HG02798 (cell line): ENCODE results near the gene SCUBE2.

Experiments used
- ATAC-seq: cut with Tn5 transposase; IDR thresholded peaks from one replicate; pipeline ENCODE4 v1.9.1; 2021; ENCODE audit warnings: mild to moderate bottlenecking; ENCODE audit not compliant: unreplicated experiment, poor library complexity

SCUBE2 gene

DNA sequence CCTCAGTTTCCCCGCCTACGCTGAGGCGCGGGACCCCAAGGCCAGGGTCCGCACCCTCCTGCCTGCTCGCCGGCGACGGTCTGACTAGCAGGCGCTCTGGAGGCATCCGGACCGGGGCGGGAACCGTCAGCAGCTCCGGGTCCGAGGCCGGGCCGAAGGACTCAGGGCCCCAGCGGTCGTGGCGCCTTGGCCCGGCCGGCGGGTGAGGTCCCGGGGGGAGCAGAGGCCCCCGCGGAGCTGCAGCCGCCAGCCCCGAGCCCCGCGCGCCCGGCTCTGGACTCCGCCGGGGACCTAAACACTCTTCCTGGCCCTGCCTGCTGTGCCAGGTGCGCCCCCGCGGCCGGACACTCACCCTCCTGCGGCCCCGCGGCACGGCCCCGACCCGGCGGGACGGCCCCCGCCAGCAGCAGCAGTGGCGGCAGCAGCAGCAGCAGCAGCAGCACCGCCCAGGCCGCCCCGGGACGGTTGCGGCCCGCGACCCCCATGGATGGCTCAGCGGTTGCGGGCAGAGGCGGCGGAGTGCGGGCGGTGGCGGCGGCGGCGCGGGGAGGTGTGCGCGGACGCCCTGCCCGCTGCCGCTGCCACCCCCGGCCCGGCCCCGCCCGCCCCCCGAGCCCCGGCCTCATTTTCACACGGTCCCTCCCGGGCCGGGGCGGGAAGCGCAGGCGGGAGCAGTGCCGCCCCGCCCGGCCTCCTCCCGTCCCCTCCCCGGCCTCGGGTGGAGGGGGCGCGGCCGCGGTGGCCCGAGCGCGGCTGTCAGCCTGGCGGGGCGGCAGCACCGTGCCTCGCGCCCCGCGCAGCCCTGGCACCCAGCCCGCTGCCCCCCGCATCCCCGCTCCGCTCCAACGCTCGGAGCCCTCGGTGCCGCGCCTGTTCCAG, at the start of gene SCUBE2:
Gene SCUBE2 (minus strand): TSS at position 556 of the 879 bp plus-strand sequence. CDS start 71 bp downstream, at position 485.
- ATAC-seq, result no peak

DNA sequence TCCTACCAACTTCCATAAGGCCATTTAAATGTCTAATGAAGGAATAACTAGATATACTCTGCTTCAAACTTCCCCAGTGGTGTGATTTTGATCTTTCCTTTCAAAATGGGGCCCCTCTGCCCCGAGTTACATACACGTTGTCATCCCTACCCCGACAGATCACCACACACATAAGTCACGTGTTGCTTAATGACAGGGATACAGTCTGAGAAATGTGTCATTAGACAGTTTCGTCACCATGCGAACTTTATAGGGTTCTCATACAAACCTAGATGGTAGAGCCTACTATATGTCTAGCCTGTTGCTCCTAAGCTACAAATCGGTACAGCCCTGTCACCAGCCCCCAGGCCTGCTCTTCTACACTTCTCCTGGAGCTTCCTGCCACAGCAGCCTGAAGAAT, 49.8 kb upstream of the SCUBE2 start:
- ATAC-seq, result no peak

DNA sequence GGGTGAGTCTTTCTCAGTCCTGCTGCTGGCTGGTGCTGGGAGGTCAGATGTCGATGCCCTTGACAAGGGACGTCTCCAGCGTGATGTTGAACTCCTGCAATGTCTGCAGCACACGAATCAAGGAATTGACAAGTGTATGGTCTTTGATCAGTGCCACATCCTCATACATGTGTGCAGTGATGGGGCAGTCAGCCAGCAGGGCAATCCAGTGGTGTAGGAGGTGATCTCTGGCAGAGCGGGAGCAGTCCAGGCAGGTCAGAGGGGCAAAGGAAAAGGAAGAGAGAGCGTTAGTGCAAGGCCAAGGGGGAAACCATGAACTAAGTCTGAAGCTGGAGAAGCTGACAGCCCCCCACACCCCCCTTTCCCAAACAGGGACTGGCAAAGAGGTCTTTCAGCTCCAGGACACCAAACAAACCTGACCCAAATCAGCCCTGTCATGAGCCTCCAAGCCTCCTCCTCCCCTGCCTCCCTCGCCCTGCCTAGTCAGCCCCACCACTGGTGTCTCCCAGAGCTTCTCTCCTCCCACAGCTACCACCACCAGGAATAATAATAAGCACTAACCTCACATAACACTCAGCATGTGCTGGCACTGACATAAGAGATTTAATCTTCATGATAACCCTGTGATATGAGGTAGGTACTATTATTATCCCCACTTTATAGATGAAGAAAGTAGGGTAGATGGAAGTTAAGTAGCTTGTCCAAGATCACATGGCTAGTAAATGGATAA, 48.4 kb upstream of the SCUBE2 start:
- no peak for ATAC-seq

DNA sequence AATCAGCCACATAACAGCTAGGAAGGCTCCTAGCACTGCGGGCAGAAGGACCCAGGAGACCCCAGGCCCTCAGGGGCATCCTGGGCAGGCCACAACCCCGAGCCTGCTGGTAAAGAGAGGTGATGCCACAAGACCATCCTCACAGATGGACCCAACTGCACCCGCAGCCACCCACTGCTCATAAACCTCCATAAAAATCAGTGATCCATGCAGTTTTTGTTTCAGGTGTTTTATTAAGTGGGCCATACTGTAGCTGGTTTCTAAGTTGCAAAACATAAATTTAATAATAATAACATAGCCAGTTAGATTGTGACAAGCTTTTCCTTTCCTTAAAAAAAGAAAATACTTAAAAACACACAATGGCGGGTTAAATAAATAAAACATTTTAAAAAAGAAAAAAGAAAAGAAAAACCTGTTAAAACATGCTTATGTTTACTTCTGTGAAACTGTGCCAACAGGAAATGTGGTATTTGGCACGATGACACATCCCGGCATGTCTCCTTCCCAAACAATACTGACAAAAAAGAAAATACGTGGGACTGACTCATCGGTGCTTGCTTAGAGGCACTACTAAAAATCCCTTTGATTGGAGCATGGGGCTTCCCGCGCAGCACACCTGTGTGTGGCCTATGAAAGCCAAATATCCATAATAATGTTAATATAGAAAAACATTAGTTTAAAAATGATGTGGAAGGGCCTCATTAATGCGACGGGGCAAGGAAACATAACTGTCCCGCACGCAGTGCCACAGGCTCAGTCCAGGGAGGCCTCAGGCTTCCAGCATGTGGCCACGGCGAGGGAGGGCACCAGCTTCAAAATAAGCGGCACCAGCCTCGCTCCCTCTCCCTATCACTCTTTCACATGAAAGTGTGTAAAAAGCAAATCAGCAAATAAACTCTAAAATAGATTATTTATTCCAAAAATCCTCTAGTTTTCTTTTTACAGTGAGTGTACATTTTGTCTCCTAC, 47.5 kb upstream of the SCUBE2 start:
- ATAC-seq, result no peak

DNA sequence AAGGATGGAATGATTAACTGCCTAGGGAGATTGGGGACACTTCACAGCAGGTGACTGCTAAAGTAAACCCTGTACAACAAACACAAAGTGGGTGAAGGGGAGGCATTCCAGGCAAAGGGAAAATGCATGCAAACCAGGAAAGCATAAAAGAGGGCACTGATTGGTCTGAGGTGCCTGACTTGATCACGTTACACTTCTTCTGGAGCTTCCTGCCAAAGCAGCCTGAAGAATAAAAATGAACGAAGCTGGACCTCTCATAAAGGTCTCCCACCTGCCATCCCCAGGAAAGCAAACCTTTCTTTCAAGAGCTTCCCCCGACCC, 46.7 kb upstream of the SCUBE2 start:
- no peak for ATAC-seq

DNA sequence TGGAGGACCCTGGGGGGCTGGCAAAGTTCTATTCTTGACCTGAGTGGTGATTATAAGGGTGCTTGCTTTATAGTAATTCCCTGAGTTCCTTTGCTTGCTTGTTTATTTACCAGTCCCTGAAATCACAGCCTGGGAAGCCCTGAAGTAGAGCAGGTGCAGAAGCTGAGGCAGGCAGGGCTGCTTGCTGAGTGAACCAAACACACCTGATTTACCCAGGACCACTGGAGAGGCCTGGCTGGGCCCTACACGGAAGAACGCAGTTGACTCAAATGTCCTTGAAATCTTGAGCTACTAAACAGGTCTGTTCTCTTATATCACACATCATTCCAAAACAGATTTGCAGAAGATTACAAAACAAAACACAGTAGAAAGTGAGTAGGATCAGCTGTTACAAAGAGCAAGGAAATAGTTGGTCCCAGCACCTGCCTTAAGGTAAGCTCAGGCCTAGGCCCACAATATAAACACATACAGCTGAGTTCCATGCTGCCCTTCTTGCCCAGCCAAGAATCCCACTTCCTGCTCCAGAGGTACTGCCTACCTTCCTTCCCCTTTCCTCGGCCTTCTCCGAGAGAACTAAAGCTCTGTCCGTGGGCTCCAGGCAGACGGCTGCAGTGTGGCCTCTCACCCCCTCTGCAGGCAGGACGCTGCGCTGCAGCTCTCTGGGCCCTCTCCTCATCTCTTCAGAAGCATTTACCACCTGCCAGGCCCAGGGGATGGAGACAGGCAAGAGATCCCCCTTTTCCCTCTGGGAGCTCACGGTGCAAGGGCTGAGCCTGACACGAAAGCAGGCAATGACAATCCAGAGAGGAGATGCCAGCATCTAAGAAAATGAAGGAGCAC, 46.1 kb upstream of the SCUBE2 start:
- peak; percentile 94 for ATAC-seq

DNA sequence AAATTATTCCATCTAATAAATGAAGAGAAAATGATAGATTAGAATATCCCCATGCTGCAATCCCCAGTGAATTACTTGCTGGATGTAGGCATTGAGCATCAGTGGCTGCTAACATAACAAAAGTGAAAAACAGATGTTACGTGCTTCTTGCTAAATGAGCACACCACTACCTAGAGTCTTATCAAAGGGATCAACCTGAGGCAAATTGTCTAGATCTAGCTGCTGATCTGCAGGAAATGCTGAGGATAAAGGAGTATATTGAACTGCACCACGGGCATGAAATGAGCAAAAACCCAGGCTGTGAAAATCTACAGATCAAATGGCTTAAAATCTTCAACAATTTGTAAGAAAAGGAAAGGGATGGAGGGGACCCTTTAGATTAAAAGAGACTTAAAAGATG, 45.3 kb upstream of the SCUBE2 start:
- ATAC-seq, result no peak

DNA sequence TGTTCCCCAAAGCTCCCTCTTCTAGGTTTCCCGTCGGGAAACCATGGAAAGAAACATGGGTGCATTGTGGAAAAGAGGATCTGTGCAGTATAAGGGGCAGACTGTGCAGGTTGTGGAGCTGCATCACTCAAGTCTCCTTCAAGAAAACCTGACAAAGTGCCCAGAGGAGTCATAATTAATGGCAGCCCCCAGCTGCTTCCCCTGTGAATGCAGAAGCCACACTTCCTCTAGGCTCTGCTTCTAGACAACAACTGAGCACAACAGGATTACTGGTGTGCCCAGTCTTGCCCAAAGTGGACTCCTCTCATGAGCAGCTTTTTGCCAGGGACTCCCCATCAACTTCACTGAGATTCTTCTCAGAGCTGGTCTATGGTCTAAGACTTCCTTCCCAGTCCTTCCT, 42.6 kb upstream of the SCUBE2 start:
- ATAC-seq, result no peak

DNA sequence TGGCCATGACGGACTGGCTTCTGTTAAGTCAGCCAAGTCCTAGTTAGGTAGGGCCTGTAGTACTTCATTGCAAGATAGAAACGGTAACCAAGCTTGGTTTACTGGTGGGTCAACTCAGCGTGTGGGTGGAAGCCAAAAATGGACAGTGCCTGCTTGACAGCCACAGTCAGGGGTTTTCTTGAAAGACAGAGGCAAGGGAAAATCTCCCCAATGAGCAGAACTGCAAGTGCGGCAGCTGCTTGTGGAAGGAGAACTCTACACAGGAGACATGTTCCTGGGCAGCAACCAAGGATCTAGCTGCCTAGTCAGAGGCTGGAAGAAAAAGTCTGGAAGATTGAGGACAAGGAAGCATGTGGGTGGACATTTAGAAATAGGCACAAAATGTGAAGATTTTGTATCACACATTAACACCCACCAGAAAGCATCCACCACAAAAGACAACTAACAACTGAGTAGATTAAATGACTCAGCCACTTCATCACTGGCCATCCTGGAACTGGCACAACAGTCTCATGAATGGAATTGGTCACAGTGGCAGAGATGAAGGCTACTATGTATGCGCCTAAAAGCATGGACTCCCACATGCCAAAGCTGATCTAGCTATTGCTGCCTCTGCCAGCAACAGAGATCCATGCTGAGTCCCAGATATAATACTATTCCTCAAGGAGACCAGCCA, 40.9 kb upstream of the SCUBE2 start:
- peak; percentile 44 for ATAC-seq

DNA sequence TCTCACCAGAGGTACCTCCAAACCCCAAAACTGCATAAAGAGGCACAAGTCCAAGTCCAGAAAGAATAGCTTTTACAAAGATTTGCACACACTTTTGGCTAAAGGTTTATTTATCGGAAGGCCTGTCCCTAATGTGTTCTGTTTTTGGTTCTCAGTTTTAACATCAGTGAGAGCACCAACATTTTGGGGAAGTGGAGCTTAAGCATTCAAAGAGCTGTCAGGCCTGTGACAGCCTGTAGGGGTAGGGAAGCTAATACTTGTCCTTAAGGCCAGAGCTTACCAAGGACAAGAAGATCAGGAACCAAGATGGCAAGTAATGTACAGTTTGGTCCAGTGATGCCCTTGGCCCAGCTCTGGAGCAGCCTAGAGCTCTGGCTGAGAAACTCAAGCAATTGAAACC, 38.9 kb upstream of the SCUBE2 start:
- no peak for ATAC-seq

DNA sequence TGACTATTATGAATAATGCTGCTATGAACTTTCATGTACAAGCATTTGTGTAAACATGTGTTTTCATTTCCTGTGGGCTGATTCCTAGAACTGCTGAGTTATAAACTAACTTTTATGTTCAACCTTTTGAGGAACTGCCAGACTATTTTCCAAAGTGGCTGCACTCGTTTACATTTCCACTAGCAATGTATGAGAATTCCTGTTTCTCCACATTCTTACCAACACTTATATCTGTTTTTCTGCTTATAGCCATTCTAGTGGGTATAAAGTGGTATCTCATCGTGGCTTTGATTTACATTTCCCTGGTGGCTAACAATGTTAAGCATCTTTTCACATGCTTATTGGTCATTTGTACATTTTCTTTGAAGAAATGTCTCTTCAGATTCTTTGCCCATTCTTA, 35.2 kb upstream of the SCUBE2 start:
- no peak for ATAC-seq

DNA sequence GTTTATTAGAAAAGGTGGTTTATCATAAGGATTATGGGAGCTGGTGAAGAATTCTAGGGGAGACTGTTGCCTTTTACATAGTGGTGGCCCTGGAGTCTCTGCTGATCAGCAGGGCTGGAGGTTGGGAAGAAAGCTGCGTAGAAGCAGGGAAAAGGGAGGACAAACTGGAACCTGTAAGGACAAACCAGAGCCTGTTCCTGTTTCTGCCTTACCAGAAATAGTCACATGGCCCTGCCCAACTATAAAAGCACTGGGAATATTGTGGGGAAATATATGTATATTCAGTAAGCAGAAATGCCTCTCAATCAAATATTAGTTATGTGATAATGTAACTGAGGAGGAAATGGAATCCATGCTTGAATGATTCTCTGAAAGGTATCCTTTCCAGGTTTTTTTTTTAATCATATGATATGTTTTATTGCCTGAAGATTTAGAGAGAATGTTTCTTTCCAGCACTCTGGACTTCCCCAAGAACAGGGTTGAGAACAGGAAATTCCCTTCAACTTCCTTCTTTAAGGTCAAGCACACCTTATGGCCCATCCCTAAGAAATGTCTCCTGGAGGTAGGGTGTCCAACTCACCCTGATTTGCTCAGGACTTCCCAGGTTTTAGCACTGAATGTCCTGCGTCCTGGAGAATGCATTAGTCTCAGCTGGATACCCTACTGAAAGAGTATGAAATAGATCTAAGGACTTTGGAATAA, 33.9 kb upstream of the SCUBE2 start:
- no peak for ATAC-seq

DNA sequence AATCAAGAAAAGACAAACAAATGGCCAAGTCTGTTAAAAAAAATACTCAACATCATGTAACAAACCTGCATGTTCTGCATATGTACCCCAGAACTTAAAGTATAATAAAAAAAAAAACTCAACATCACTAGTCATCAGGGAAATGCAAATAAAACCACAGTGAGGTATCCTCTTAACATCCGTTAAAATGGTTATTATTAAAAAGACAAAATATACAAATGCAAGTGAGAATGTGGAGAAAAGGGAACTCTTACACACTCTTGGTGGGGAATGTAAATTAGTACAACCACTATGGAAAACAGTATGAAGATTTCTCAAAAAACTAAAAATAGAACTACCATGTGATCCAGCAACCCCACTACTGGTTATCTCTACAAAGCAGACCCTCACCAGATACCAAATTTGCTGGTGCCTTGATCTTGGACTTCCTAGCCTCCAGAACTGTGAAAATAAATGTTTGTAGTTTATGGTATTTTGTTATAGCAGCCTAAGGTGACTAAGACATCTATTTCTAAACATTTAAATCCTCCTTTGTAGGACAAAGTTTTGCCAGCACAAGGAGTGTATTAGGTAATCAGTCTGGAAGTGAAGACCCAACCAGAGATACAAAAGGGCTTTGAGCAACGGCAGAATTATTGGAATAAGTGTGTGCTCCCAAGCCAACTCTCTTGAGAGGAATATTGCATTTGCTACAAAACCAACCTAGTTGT, 32.4 kb upstream of the SCUBE2 start:
- no peak for ATAC-seq

DNA sequence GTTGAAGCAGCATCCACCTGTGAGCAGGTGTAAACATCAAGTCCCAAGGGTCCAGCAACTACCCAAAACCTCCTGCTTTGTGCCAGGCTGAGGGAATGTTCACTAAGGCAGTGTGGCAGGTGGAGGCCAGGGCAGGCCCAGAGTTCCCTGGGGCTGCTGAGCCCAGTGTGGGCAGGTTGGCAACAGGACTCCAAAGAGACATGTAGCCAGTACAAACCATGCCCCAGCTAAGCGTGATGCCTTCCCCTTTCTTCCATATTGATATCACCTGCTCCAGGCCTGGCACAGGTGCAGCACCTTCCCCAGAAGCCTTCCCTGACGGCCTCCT, 30.0 kb upstream of the SCUBE2 start:
- ATAC-seq, result no peak

DNA sequence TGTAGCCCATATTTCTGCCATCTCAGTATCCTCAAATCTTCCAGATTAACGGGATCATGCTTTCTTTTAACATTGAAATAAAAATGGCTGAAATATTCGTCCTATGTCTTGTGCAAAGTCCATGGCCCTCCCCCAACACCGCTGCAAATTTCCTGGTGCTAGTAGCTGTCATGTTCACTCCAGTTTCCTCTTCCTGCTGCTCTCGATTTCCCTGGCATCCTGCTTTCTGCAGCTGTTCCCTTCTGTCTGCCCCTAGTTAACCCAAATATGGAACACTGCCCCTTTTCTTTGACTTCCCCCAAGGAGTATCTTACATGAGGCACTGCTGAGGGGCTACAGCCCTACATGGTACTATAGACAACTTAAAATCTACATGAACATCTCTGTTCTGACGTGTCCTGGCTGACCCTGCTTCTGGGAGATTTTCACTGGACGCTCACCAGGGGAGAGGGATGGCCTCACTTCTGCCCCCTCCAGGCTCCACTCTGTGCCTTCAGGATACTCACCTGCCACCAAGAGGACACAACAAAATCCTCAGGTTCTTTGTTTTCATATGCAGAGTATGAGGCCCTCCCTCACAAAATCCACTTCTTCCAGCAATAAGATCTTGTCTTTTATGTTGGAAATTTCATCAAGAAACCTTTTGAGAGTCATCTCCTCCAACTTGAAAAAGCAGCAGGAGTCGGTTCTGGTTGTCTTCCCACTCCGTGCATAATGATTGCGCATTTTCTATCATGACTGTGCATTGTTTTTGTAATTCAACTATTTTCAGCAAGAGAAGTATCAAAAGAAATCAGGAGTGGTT, 29.5 kb upstream of the SCUBE2 start:
- no peak for ATAC-seq

DNA sequence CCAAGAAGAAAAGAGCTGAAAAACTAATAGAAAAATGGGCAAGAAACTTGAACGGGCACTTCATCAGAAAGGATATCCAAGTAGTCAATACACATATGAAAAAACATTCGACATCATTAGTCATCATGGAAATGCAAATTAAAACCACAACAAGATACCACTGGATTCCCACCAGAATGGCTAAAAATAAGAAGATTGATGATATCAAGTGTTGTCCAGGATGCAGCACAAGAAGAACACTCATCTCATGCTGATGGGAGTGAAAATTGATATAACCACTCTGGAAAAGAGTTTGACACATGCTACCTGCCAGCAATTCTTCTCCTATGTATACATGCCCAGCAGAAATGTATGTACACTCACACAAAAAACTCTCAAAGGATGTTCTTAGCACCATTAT, 26.9 kb upstream of the SCUBE2 start:
- ATAC-seq, result no peak

DNA sequence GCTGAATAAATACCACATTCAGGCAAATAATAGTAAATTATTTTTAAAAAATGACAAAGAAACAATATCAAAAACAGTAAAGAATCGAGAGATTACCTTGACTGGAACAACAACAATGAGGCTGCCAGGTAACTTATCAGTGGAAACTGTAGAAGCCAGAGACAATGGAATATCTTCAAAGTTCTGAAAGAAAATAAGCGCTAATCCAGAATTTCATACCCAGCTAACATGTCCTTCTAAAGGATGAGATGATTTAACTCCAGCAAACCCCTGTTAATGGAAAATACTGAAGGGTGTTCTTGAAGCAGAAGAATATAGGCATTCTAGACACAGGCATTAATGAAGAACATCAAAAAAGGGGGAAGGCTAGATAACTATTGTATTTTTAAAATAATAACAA, 20.7 kb upstream of the SCUBE2 start:
- no peak for ATAC-seq
